HG03354 (cell line): ENCODE results near the gene PARVB.
"Not testable (repeated sequence)": the region's sequence is repeated elsewhere in the genome, so short reads cannot be mapped to it uniquely, and the experiment has no call there.

Experiments
- ATAC-seq: cut with Tn5 transposase; IDR thresholded peaks from one replicate; pipeline ENCODE4 v1.9.1; 2021; ENCODE audit warnings: mild to moderate bottlenecking; ENCODE audit not compliant: unreplicated experiment, poor library complexity, severe bottlenecking

The PARVB gene

GRCh38 chr22:44047891-44048301 lies 23.8 kb downstream of the PARVB start:
- ATAC-seq: no peak

GRCh38 chr22:44049486-44050231 lies 25.6 kb downstream of the PARVB start:
- no peak for ATAC-seq

GRCh38 chr22:44050766-44051355 lies 26.8 kb downstream of the PARVB start:
- ATAC-seq: no peak

GRCh38 chr22:44051358-44051757 lies 27.3 kb downstream of the PARVB start:
- no peak for ATAC-seq

GRCh38 chr22:44051961-44052360 lies 27.9 kb downstream of the PARVB start:
- ATAC-seq: no peak

GRCh38 chr22:44055805-44056204 lies 31.7 kb downstream of the PARVB start:
- no peak for ATAC-seq

GRCh38 chr22:44056649-44057048 lies 32.5 kb downstream of the PARVB start:
- not testable (repeated sequence) for ATAC-seq

- ATAC-seq: no peak
Observed at GRCh38 chr22:44057401-44057987, 33.4 kb downstream of the PARVB start.

- ATAC-seq: no peak
Observed at GRCh38 chr22:44063462-44064371, 39.6 kb downstream of the PARVB start.

GRCh38 chr22:44067033-44067432 lies 42.9 kb downstream of the PARVB start:
- no peak for ATAC-seq

- no peak for ATAC-seq
Observed at GRCh38 chr22:44067901-44068300, 43.8 kb downstream of the PARVB start.

GRCh38 chr22:44068422-44069191 lies 44.5 kb downstream of the PARVB start:
- ATAC-seq: peak; percentile 56

- no peak for ATAC-seq
Observed at GRCh38 chr22:44070029-44070428, 45.9 kb downstream of the PARVB start.

- ATAC-seq: no peak
Observed at GRCh38 chr22:44071781-44072326, 47.8 kb downstream of the PARVB start.

GRCh38 chr22:44074337-44074984 lies 50.4 kb downstream of the PARVB start:
- no peak for ATAC-seq

GRCh38 chr22:44075022-44075421 lies 50.9 kb downstream of the PARVB start:
- ATAC-seq: no peak

- no peak for ATAC-seq
Observed at GRCh38 chr22:44075670-44076069, 51.6 kb downstream of the PARVB start.

- ATAC-seq: no peak
Observed at GRCh38 chr22:44076825-44077224, 52.7 kb downstream of the PARVB start.
